HTR-8/SVneo (cell line): ENCODE data around the gene VSX1.

Source experiments
- DNase-seq: peaks from one replicate; pipeline ENCODE4 v3.0.0; 2011; ENCODE audit warnings: low spot score, mixed read lengths; ENCODE audit not compliant: insufficient read length
- FAIRE-seq: peaks from 2 replicates; lab custom pipeline; 2011; peaks lifted over from hg19 to GRCh38; lab: Jason Lieb, UNC

Gene VSX1

GRCh38 chr20:25088267-25088666, 6.3 kb upstream of the VSX1 start:
- no peak for DNase-seq
- FAIRE-seq, result no peak

- DNase-seq, result no peak
- no peak for FAIRE-seq
These were observed 5.4 kb upstream of the VSX1 start for GRCh38 chr20:25087186-25087929.

DNA sequence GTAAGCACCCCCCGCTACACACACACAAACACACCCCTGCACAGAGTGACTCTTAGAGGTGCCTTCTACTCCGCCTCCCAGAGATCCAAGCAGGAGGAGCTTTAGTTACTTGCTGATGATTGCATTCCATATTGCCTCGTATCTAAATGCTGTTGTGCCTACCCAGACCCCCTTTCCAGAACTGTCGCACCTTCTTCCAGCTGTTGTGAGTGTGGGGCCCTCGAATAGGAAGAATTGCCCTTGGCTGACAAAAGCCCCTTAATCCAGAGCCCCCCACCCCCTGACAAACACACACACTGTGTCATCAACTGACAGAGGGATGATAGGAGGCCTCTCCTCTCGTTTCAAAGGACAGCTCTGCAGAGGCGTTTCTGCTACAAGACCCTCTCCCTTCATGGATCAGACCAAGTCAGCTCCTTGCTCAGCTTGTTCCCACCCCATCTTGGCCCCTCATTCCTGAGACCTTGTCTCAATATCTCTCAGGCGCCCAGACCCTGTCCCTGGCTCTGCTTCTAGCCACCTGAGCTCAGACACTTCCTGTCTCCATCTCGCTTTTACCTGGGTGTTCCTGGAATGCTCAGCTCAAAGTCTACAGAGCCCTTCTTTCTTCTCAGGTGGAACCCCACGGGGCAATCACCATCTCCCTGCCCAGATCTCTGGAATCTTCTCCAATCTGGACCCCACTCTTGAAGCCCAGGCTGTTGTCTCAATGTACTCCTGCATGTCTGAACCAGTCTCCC, 4.0 kb upstream of the VSX1 start:
- FAIRE-seq (no peak), DNase-seq (no peak)

- FAIRE-seq, result no peak
- no peak for DNase-seq
These were observed 2.8 kb upstream of the VSX1 start for GRCh38 chr20:25084626-25085187.

- DNase-seq (no peak), FAIRE-seq (no peak)
These were observed 2.1 kb upstream of the VSX1 start for GRCh38 chr20:25083773-25084625.

GRCh38 chr20:25083141-25083772, 1.3 kb upstream of the VSX1 start:
- FAIRE-seq (no peak), DNase-seq (no peak)

DNA sequence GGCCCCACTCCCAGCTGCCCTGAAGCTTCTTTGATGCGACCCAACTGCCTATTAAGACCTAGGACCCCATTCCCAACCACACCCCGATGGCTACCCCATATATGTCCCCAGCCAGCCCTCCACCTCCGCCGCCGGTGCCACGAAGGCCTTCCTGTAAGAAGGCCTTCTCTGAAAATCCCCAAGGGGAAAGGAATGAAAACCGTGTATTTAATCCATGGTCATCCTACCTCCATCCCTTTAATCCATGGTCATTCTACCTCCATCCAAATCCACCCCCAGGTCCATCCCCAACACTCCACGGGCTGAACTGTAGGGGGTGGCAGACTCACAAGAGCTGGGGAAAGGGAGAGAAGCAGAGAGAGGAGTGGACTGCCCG, 545 bp upstream of the VSX1 start:
- DNase-seq (no peak), FAIRE-seq (no peak)

DNA sequence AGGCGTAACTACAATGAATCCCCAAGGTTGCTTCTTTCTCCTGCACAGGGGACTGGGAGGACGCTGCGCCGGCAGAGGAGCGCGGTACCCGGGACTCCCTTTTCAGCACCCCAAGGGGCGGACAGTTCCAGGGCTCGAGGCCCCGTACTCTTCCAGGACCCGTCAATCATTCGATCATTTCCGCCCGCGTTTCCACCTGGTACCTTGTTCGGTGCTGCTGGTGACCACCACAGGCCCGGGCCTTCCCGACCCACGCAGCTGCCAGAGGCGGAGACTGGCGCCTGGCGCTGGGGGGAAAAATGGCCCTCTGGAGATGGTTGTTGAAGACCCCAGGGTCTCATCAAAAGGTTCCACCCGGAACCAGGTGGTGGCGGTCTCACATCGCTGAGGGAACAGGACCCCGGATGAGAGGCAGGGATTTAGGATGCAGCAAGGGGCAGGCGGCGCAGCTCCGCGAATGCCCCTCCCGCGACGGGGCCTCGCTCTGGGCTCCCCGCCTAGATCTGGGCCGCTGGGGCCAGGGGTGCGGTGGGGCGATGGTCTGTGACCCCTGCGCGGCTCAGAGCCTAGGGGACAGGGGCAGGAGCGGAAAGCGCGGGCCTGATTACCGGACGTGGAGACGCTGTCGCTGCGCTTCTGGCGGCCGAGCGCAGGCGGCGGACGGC, 744 bp downstream of the VSX1 start:
- DNase-seq (no peak), FAIRE-seq (no peak)

DNA sequence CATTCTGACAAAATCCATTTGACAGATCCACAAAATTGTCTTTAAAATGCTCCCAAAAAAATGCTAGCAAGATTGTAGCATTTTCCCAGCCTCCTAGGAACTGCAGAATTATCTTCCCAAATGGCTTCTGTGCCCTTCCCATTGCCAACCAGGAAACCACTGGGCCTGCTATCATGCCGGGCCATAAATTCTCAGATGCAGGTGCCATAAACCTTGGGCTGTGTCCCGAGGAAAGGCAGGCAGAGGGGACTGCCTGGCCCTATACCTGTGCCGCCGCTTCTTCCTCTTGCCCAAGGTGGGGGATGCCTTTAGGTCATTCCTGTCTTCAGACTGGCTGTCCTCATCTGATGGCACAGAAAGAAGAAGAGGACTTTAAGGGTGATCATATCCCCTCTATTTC, 2.8 kb downstream of the VSX1 start:
- FAIRE-seq (no peak), DNase-seq (no peak)

DNA sequence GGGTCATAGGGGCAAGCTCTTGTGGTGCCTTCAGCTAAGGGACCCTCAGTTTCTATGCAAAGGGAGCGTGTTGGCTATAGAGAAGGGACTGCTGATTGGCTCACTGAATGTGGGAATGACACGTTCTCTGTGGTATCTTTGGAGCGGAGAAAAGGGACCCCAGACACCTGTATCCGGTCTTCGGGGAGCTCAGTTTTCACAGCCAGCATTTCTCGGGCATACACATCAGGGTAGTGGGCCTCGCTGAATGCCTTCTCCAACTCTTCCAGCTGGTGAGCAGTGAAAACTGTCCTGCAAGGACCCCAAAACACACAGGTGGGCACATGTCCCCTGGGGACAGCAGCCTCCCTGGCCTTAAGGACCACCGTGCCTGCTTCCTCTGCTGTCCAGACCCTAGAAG, 3.3 kb downstream of the VSX1 start:
- FAIRE-seq (no peak), DNase-seq (no peak)

- FAIRE-seq (no peak), DNase-seq (no peak)
These were observed 4.3 kb downstream of the VSX1 start for GRCh38 chr20:25077610-25078169.

GRCh38 chr20:25076731-25077609, 5.0 kb downstream of the VSX1 start:
- FAIRE-seq (no peak), DNase-seq (no peak)

DNA sequence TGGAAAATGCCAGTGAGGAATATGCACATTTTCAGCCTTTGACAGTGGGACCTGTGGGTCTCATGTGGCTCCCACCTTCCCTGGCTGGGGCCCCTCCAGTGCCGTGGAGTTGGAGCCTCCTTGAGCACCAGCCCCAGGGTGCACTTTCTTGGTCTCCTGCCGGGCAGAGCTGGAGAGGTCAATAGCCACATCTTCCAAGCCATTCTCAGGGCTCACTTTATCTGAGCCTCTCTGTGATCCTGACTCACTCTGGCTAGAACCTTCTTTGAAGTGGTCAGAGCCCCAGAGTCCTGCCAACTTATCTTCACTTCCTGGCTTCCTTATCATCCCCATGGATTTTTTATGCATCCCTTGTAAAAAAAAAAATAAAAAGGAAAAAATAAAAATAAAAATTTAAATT, 5.7 kb downstream of the VSX1 start:
- FAIRE-seq (no peak), DNase-seq (no peak)

- FAIRE-seq, result no peak
- DNase-seq, result no peak
These were observed 8.4 kb downstream of the VSX1 start for GRCh38 chr20:25073544-25073943.

GRCh38 chr20:25072226-25072811, 9.6 kb downstream of the VSX1 start:
- FAIRE-seq (no peak), DNase-seq (no peak)

- FAIRE-seq (no peak), DNase-seq (no peak)
These were observed 10.2 kb downstream of the VSX1 start for GRCh38 chr20:25071734-25072133.

DNA sequence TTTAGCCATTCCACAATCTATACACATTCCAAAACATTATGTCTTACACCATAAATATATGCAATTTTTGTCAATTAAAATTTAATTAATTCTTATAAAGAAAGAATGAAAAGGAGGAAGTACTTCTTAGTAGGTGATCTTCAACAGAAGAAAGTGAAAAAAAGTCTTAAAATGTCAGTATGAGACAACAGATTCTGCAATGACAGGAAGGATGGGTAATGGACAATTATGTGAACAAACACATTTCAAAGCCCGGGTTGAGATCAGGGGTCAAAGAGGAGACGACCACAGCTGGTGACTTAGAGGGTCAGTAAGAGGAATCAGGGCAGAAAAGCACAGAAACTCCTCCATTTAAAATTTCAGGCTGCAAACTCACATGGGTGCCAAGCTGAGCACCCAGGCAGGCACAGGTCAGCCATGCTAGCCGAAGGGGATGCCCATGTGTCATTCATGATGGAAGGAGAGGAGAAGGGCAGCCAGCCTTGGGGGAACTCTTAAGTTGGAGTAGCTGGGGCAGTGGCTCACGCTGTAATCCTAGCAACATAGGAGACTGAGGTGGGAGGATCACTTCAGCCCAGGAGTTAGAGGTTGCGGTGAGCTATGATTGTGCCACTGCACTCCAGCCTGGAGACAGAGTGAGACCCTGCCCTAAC, 11.0 kb downstream of the VSX1 start:
- FAIRE-seq, result no peak
- DNase-seq, result no peak
